ENCODE results near the gene BGN. TPM values are rescaled to one million over a fixed set of nuclear protein-coding genes. Genes with fewer than 3 reads are reported as not detected.

The BGN gene
- total and polyA plus RNA-seq, 4 donors = 77.9 to 161 (median 126) TPM

DNA sequence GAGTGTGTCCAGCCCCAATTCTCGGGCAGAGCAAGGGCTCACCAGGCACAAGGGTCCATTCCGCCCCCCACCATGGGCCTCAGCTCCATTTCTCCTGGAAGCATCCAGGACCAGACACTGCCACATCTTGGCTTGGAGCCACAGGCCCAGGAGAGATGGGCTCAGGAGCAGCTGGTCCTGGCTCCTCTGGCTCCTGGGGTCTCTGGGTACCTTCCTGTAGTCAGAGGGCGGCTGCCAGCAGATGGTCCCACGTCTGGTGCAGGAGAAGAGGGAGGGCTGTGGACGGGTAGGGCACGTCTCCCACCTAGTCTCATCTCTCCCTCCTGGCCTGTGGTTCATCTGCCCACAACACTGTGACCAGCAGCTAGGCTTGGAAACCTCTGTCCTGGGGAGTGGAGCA lies 30.7 kb downstream of the BGN start:
- no peaks in the 10 kb centered on the region for H3K36me3 ChIP-seq (ENCODE audit: control insufficient read depth in 4 of 4, insufficient read depth in 4 of 4, low read length in 4 of 4)
- TF ChIP-seq, protein P1, sequence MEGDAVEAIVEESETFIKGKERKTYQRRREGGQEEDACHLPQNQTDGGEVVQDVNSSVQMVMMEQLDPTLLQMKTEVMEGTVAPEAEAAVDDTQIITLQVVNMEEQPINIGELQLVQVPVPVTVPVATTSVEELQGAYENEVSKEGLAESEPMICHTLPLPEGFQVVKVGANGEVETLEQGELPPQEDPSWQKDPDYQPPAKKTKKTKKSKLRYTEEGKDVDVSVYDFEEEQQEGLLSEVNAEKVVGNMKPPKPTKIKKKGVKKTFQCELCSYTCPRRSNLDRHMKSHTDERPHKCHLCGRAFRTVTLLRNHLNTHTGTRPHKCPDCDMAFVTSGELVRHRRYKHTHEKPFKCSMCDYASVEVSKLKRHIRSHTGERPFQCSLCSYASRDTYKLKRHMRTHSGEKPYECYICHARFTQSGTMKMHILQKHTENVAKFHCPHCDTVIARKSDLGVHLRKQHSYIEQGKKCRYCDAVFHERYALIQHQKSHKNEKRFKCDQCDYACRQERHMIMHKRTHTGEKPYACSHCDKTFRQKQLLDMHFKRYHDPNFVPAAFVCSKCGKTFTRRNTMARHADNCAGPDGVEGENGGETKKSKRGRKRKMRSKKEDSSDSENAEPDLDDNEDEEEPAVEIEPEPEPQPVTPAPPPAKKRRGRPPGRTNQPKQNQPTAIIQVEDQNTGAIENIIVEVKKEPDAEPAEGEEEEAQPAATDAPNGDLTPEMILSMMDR (IDR thresholded peaks at IDR 0.05; ENCODE audit: control extremely low read depth, extremely low read depth) = no peak
- DNase-seq = no peak
- no peak for ATAC-seq (ENCODE audit: insufficient read depth, low FRiP score)
- WGBS, 2 donors = 75 to 88% methylated on average over 4 to 6 of the region's 6 CpGs
- H3K4me3 ChIP-seq = no peak overlapping the region
- H3K9me3 ChIP-seq (ENCODE audit: control insufficient read depth in 4 of 4, insufficient read depth in 3 of 4, low read length in 3 of 4) = peaks cover 0 to 3% (median 0%) of the 10 kb centered on the region in 4 donors
- no peaks in the 10 kb centered on the region for H3K4me1 ChIP-seq (ENCODE audit: control insufficient read depth in 5 of 5, insufficient read depth in 5 of 5, low read length in 5 of 5)
- peaks cover 2 to 10% (median 3%) of the 10 kb centered on the region in 3 donors for H3K27me3 ChIP-seq (ENCODE audit: control insufficient read depth in 3 of 3, insufficient read depth in 3 of 3, low read length in 2 of 3)
- no peak overlapping the region for H3K9ac ChIP-seq (ENCODE audit: insufficient read depth in 1 of 2, low read length in 2 of 2)
- no peak overlapping the region for H3K27ac ChIP-seq (ENCODE audit: low read depth in 1 of 2, low read length in 1 of 2)

DNA sequence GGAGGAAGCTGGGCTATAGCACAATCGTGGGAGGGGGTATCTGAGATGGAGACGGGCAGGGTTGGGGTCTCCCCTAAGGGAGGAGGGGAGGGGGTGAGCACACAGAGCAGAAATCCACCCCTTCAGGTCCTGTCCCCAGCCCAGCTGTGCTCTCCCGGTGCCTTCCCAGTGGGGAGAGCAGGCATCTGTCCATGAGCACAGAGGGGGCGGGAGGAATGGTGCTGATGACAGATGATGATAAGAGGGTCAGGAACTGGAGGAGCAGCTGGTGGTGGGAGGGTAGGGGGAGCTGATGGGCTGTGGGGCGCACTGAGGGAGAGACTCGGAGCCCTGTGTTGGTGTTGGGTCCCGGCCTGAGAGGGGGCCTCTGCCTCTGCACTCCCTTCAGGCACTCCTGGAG lies 31.3 kb downstream of the BGN start:
- Histone ChIP-seq H3K4me3 (no peak overlapping the region), H3K36me3 (ENCODE audit: control insufficient read depth in 4 of 4, insufficient read depth in 4 of 4, low read length in 4 of 4) (no peaks in the 10 kb centered on the region), H3K27ac (ENCODE audit: low read depth in 1 of 2, low read length in 1 of 2) (no peak overlapping the region), H3K9me3 (ENCODE audit: control insufficient read depth in 4 of 4, insufficient read depth in 3 of 4, low read length in 3 of 4) (peaks cover 0 to 3% (median 0%) of the 10 kb centered on the region in 4 donors), H3K9ac (ENCODE audit: insufficient read depth in 1 of 2, low read length in 2 of 2) (no peak overlapping the region), H3K4me1 (ENCODE audit: control insufficient read depth in 5 of 5, insufficient read depth in 5 of 5, low read length in 5 of 5) (no peaks in the 10 kb centered on the region), H3K27me3 (ENCODE audit: control insufficient read depth in 3 of 3, insufficient read depth in 3 of 3, low read length in 2 of 3) (peaks cover 2 to 14% (median 3%) of the 10 kb centered on the region in 3 donors)
- ATAC-seq (ENCODE audit: insufficient read depth, low FRiP score) (no peak), DNase-seq (no peak)
- 63% methylated on average over 7 of the region's 7 CpGs; no CpG with 5 or more reads in 1 of the 2 donors for WGBS, 2 donors
- TF ChIP-seq, protein P1 (IDR thresholded peaks at IDR 0.05; ENCODE audit: control extremely low read depth, extremely low read depth) = no peak

DNA sequence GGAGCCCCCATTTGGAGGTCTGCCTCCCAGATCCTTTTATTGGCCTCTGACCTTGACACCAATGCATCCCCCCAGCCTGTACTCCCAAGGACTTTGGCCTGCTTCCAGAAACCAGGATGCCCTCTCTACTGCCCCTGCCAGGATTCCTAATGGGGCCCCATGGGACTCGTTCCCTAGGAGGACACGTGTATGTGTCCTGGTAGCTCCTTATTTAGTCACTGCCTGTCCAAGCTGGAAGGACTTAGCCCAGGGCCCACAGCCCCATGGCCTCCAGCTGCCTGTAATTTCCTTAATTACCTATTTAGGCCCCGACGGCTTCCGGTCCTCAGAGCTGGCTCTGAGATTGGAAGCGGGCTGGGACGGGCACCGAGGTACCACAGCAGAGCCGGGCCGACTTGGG lies 32.0 kb downstream of the BGN start:
- Histone ChIP-seq H3K27me3 (ENCODE audit: control insufficient read depth in 3 of 3, insufficient read depth in 3 of 3, low read length in 2 of 3) (peaks cover 0 to 14% (median 2%) of the 10 kb centered on the region in 3 donors), H3K9ac (ENCODE audit: insufficient read depth in 1 of 2, low read length in 2 of 2) (no peak overlapping the region), H3K4me1 (ENCODE audit: control insufficient read depth in 5 of 5, insufficient read depth in 5 of 5, low read length in 5 of 5) (no peaks in the 10 kb centered on the region), H3K27ac (ENCODE audit: low read depth in 1 of 2, low read length in 1 of 2) (no peak overlapping the region), H3K36me3 (ENCODE audit: control insufficient read depth in 4 of 4, insufficient read depth in 4 of 4, low read length in 4 of 4) (no peaks in the 10 kb centered on the region), H3K9me3 (ENCODE audit: control insufficient read depth in 4 of 4, insufficient read depth in 3 of 4, low read length in 3 of 4) (no peaks in the 10 kb centered on the region), H3K4me3 (no peak overlapping the region)
- no peak for ATAC-seq (ENCODE audit: insufficient read depth, low FRiP score)
- no peak for DNase-seq
- TF ChIP-seq, protein P1 (IDR thresholded peaks at IDR 0.05; ENCODE audit: control extremely low read depth, extremely low read depth) = no peak
- 60 to 74% methylated on average over 8 to 10 of the region's 10 CpGs for WGBS, 2 donors

DNA sequence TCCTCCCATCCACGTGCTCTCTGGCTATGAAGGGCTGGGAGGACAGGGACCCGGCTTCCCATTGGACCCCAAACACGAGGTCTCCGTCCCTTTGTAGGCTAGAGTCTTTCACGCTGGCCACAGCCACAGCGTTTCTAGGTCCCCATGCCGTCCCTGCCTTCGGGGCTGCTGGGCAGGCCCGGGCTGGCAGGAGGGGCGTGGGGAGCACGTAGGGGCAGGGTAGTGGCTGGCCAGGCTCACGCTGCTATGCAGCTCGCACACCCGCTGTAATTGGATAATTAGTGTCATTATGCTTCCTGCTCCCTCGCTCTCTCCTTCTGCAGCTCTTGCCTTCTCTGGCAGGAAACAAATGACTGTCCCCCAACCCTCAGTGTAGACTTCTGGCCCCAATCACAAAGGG lies 32.4 kb downstream of the BGN start:
- Histone ChIP-seq H3K4me3 (no peak overlapping the region), H3K36me3 (ENCODE audit: control insufficient read depth in 4 of 4, insufficient read depth in 4 of 4, low read length in 4 of 4) (no peaks in the 10 kb centered on the region), H3K9me3 (ENCODE audit: control insufficient read depth in 4 of 4, insufficient read depth in 3 of 4, low read length in 3 of 4) (no peaks in the 10 kb centered on the region), H3K4me1 (ENCODE audit: control insufficient read depth in 5 of 5, insufficient read depth in 5 of 5, low read length in 5 of 5) (no peaks in the 10 kb centered on the region), H3K27ac (ENCODE audit: low read depth in 1 of 2, low read length in 1 of 2) (no peak overlapping the region), H3K27me3 (ENCODE audit: control insufficient read depth in 3 of 3, insufficient read depth in 3 of 3, low read length in 2 of 3) (peaks cover 0 to 14% (median 2%) of the 10 kb centered on the region in 3 donors), H3K9ac (ENCODE audit: insufficient read depth in 1 of 2, low read length in 2 of 2) (no peak overlapping the region)
- TF ChIP-seq, protein P1 (IDR thresholded peaks at IDR 0.05; ENCODE audit: control extremely low read depth, extremely low read depth) = no peak
- WGBS, 2 donors = 71 to 76% methylated on average over 11 to 15 of the region's 15 CpGs
- DNase-seq = no peak
- no peak for ATAC-seq (ENCODE audit: insufficient read depth, low FRiP score)

Measured in lung (tissue), 12 donors.